Stimulated activated CD4-positive, alpha-beta T cell treated with anti-CD3 and anti-CD28 coated beads, TNF-alpha, amount 100 ng/mL, for 48 hours (primary cell): Measurements from ENCODE around the gene MMD.

ENCODE experiments used
- DNase-seq, 3 donors: peaks; one replicate each; pipeline ENCODE4 v3.0.0-alpha.2; 2020; ENCODE audit warnings: low read depth in 3 of 3

The MMD gene

DNA sequence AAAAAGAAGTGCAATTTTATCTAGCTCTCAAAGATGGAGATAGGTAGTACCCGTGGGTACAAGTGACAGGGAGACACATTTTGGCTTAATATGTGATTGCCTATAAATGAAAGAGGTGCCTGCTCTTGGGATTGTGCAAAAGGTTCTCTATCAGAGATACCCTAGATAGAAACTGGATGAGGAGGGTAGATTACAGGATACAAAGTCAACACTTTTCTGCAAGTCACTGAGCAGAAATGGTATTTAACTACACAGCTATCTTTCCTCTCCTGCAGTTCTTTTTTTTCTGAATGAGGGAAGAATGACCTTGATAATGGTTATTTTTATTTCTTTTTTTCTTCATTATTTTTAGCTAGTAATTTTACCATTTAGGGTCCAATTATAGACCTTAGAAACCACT is 67.6 kb downstream of the MMD start:
- no peak for DNase-seq

DNA sequence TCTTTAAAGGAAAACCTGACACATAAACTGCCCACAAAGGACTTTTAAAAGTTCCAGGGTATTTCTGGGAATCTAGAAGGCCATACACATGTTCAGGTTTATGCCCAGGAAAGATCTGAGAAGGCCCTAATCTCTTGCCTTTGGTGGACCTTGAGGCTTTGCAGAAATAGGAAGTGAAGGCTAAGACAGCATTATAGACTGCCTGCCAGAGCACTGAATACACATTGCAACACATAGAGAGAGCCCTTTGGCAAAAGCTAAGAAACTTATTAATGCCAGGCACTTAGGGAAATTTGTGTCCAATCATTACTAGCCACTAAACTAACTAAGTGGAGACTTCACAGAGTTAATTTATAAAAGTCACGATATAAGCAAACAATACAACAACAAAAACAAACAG is 70.4 kb downstream of the MMD start:
- no peak for DNase-seq

DNA sequence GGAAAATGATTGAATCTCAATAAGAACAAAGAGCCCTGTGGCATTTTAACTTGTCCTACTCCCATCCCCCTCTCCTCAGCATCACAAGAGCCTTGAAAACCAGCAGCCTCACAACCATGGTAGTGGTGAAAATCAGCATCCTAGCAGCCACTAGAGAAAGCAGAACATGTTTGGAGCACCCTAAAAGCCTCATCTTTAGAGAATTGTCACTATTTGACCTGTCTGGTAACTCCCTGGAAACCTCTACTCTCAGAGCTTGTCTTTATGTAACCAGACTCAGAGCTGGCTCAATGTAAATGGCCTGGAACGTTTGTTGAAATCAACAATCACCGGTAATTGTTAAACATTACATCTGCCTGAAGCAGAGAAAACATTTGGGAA is 70.8 kb downstream of the MMD start:
- DNase-seq, result no peak

DNA sequence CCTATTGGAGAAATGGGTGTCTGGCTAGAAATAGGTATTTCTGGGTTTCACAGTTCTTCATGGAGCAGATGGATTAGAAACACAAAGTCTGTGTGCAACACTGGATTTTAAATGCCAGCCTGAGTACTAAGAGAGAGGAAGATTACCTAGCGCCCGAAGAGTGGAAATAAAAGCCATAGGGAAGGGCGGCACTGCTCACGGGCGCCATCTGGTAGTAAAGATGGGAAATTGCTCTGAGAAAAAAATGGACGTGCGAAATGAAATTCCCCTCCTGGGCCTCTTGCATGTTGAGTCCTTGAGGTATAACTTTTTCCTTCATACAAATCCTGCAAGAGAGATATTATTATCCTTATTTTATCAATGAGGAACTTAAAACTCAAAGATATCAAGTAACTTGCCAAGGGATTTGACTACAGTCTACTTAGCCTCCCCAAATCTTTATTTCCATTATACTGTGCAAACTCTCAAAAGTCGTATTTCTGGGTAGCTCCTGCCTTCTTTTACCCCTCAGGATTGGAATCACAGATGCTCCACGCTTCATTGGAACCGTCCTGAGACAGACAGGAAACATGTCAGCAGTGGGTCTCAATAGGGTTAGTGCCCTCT is 72.8 kb downstream of the MMD start:
- DNase-seq, result peak in 2 of 3 donors; percentile 10 to 24

DNA sequence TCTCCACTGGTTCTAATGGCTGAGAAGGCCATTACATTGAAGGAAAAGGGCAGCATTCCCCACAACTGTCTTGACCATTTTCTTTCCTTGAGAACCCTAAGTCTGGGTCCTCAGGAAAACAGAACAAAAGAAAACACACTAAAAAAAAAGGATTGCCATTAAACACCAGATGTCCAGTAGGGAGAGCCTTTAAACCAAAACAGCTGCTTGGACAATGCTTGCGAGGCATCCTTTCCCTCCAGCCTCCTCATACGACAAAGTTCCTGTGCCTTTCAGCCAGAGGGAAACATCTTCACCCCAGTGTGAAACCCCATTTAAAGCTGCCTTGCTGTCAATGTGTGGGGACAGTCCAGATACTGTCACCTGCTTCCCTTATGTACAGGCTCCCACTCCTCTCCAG is 74.3 kb downstream of the MMD start:
- no peak for DNase-seq

DNA sequence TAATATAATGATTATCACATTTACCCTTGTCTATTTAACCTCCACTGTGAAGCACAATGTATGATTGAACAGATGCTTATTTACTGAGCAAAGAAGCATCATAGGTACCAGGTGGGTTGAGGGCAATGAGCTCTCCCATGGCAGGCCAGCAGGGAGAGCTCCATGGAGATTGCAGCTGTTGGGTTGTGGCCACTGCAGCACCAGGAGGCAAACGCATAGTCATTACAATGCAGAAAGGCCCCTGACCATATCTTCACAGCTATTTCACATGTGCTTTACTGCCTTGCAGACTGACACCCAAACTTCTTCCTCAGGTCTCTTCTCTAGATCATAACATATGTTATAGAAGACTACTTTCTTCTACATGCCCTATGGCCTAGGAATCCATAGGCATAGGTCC is 75.0 kb downstream of the MMD start:
- no peak for DNase-seq

DNA sequence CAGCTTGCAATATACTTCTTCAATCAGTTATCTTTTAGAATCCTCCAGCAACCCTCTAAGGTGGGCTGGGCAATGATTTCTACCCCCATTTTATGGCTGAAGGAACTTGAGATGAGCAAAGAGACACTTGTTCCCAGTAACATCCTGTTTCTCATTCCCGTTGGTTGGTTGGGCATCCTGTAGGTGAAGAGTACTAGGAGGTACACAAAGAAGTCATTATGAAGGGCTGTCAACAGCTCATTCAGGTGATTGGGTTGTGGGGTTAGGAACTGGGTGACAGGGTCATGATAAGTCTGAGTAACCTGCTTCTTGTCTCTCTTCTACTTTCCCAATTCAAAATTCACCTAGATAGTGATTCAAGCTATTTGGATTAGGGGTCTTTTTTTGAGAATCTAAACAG is 76.5 kb downstream of the MMD start:
- no peak for DNase-seq

DNA sequence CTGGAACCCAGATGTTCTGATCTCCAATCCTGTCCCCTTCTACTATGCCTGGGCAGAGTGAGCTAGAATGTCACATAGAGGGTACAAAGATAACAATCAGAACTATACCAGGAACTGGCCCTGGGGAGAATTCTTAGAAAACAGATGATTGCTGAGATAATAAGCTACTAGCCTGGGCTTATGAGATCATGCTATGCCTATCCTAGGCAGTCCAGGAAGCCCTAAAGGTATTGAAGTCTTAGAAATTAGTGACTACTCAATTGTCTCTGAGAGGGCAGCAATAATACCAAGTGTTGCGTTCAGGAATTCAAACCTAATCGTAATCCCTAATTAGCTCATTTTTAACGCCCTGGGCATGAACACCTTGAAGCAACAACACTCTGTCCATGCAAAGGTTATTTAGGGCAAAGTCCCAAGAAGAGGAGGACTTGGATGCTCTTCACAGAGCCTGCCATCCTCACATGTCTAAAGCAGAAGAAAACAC is 77.1 kb downstream of the MMD start:
- DNase-seq, result no peak

DNA sequence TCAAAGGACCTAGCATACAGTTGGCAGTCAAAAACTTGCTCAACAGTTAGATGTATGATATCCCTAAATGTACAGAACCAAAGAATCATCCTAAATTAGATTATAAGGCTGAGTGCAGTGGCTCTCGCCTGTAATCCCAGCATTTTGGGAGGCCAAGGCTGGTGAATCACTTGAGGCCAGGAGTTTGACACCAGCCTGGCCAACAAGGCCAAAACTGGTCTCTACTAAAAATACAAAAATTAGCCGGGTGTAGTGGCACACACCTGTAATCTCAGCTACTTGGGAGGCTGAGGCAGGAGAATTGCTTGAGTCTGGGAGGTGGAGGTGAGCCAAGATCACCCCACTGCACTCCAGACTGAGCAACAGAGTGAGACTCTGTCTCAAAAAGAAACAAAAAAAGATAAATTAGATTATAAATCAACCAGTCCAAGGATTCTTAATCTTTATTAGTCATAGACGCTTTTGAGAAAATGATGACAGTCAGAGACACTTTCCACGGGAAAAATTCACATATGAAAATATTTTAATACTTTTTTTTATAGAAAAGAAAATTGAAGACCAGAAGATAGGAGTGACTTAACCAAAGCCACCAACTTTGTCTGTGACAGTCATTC is 77.6 kb downstream of the MMD start:
- no peak for DNase-seq

DNA sequence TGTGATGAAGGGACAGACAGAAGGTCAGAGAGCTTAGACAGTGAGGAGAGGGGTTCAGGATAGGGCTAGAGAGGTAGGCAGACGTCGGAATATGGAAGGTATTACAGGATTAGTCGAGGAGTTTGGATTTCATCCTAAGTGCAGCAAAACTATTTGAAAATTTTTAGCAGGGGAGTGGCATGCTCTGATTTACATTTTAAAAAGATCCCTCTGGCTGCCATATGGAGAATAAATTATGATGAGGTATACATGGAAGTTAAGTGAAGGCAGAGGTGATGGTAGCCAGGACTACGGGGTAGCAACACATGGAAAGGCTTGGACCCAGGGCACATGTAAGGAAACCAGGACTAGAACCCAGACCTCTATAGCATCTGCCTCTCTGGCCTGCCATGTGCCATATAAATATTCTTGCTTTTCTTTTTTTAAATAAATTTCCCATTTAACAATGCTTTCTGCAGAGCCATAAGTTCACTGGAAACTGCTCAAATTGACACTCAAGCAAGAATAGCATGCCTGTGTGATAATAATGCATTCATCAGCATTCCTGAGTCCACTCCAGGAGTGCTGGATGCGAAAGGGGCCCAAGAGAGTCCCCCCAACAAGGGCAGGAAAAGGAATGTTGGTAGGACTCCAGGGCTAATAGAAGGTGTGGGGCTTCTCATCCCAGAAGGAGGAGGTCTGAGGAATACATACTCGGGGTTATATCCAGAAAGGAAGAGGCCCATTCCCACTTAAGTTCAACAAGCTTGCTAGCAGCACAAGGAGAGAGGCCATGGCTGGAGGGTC is 78.6 kb downstream of the MMD start:
- no peak for DNase-seq
